K562 (cell line): ENCODE measurements around the gene RIMBP3C. TPM values are rescaled to one million over a fixed set of nuclear protein-coding genes. Genes with fewer than 3 reads are reported as not detected.

Source experiments
- AFF1 ChIP-seq, 2 experiments: fragments of 450-650 bp; IDR thresholded peaks; 2 replicates each; pipeline ENCODE4 v1.6.1; 2018; ENCODE audit warnings: mild to moderate bottlenecking in 2 of 2, low read depth in 1 of 2; ENCODE audit not compliant: partially characterized antibody in 2 of 2
- CC2D1A ChIP-seq: fragments of 450-650 bp; IDR thresholded peaks from 2 replicates; pipeline ENCODE4 v1.6.1; 2017; ENCODE audit warnings: mild to moderate bottlenecking
- CHD2 ChIP-seq: IDR thresholded peaks from 2 replicates; pipeline ENCODE4 v1.6.1; 2011; ENCODE audit warnings: low read depth, low read length
- HNRNPK ChIP-seq: fragments of 200-400 bp; formaldehyde crosslinking; IDR thresholded peaks from one replicate; pipeline ENCODE4 v1.6.1; 2018; ENCODE audit warnings: mild to moderate bottlenecking, low read depth, low read length; ENCODE audit not compliant: poor library complexity, severe bottlenecking
- HOMEZ ChIP-seq: fragments of 250-450 bp; sonication (Bioruptor Pico); IDR thresholded peaks from 2 replicates; pipeline ENCODE4 v1.4.0; 2020; ENCODE audit warnings: mild to moderate bottlenecking, moderate library complexity
- MAFF ChIP-seq: IDR thresholded peaks from 2 replicates; pipeline ENCODE4 v1.6.1; 2012; ENCODE audit warnings: low read length, improper control_type of control experiment
- MBD2 ChIP-seq: sonication (generic); IDR thresholded peaks from 2 replicates; pipeline ENCODE4 v1.6.1; 2016; ENCODE audit warnings: low read depth, borderline replicate concordance
- SAFB ChIP-seq: fragments of 200-400 bp; formaldehyde crosslinking; IDR thresholded peaks from 2 replicates; pipeline ENCODE4 v1.6.1; 2017; ENCODE audit warnings: low read depth, low read length, borderline replicate concordance
- THRB ChIP-seq: fragments of 450-650 bp; formaldehyde crosslinking; conservative IDR thresholded peaks from 2 replicates; pipeline ENCODE4 v1.4.0; 2022; ENCODE audit warnings: mild to moderate bottlenecking, missing genetic modification characterization
- ZFP91 ChIP-seq: sonication (generic); formaldehyde crosslinking; IDR thresholded peaks from 2 replicates; pipeline ENCODE4 v1.8.0; 2022; ENCODE audit warnings: mild to moderate bottlenecking, missing genetic modification reagents
- ZNF263 ChIP-seq: sonication (generic); formaldehyde crosslinking; IDR thresholded peaks from 2 replicates; pipeline ENCODE4 v1.8.0; 2022; ENCODE audit warnings: mild to moderate bottlenecking, missing genetic modification reagents, borderline replicate concordance
- ZNF518B ChIP-seq: fragments of 250-450 bp; sonication (Bioruptor Pico); IDR thresholded peaks from 2 replicates; pipeline ENCODE4 v1.5.0; 2021; ENCODE audit warnings: mild to moderate bottlenecking, moderate library complexity
- ZNF75A ChIP-seq: fragments of 450-650 bp; formaldehyde crosslinking; IDR thresholded peaks from 2 replicates; pipeline ENCODE4 v1.4.0; 2020; ENCODE audit warnings: mild to moderate bottlenecking
- polyA plus RNA-seq, 8 experiments: library from polyadenylated mRNA; depleted of rRNA in 4 of 8; stranded (reverse) in 5 of 8; unstranded in 3 of 8; fragments of >200 nt; fragmentation: Nextera tagmentation in 2 of 8; fragmentation: Illumina TruSeq in 1 of 8; extraction: Ambion mirVana in 2 of 8; extraction: Trizol in 1 of 8; gene quantifications; 2 replicates each; pipeline versions ENCODE4 v1.2.1 to v1.2.3, GENCODE V29; 2011 to 2014; ENCODE audit warnings: inconsistent platforms in 1 of 8, missing spikeins in 1 of 8
- total RNA-seq, 7 experiments: library from RNA; depleted of rRNA in 6 of 7; stranded (reverse); fragments of >200 nt in 6 of 7; fragmentation: Illumina TruSeq in 2 of 7; extraction: Trizol in 2 of 7; gene quantifications; 2 replicates each; pipeline versions ENCODE4 v1.2.1 to v1.2.3, GENCODE V29; 2011 to 2021; ENCODE audit warnings: low replicate concordance in 1 of 7

RIMBP3C gene
- total and polyA plus RNA-seq, 9 of the 15 experiments (the other 6 are each of a cell fraction or from before 2014, with no cell fraction given) = 0.09 to 0.98 (median 0.17) TPM; not detected in 2

GRCh38 chr22:21582801-21583740 is 31.8 kb upstream of the RIMBP3C start (continued):
- TF ChIP-seq AFF1 (IDR thresholded peaks at IDR 0.05; ENCODE audit: low read depth in 1 of 2, partially characterized antibody in 2 of 2) (no peak), ZNF75A (no peak), ZNF518B (no peak), CHD2 (no peak), ZFP91 (CRISPR knock-in tag) (no peak), HOMEZ (0 out of 2 replicates have a peak, but pooled peaks have one; percentile 31), HNRNPK (no peak), MAFF (no peak), SAFB (no peak), ZNF263 (peak; percentile 67), CC2D1A (no peak), THRB (CRISPR knock-in tag) (no peak; the same call in 1 of the 2 replicates), MBD2 (no peak)
